H9 (cell line): ENCODE measurements around the gene CPXM2. TPM values are rescaled to one million over a fixed set of nuclear protein-coding genes. Genes with fewer than 3 reads are reported as not detected.

Source experiments
- DNase-seq: peaks from one replicate; pipeline ENCODE4 v3.0.0-alpha.2; 2017
- H2AFZ ChIP-seq: one replicate; pipeline ENCODE4 v1.6.1; 2013; ENCODE audit warnings: mild to moderate bottlenecking, low read length, control low read depth, moderate library complexity
- H2AK5ac ChIP-seq: 2 replicates; pipeline ENCODE4 v1.6.1; 2013; ENCODE audit warnings: low read length, control low read depth, mixed read lengths; ENCODE audit not compliant: insufficient read length
- H2BK120ac ChIP-seq: one replicate; pipeline ENCODE4 v1.6.1; 2013; ENCODE audit warnings: low read depth, mild to moderate bottlenecking, low read length, control low read depth, inconsistent platforms; ENCODE audit not compliant: poor library complexity, severe bottlenecking
- H2BK12ac ChIP-seq: 2 replicates; pipeline ENCODE4 v1.6.1; 2013; ENCODE audit warnings: low read length, control low read depth, mixed read lengths, low read depth; ENCODE audit not compliant: insufficient read length
- H2BK15ac ChIP-seq: 2 replicates; pipeline ENCODE4 v1.6.1; 2013; ENCODE audit warnings: low read depth, low read length, control low read depth
- H2BK20ac ChIP-seq: one replicate; pipeline ENCODE4 v1.6.1; 2013; ENCODE audit warnings: low read depth, mild to moderate bottlenecking, low read length, control low read depth, inconsistent platforms; ENCODE audit not compliant: poor library complexity, severe bottlenecking
- H2BK5ac ChIP-seq: 2 replicates; pipeline ENCODE4 v1.6.1; 2013; ENCODE audit warnings: low read length, control low read depth, mixed read lengths; ENCODE audit not compliant: insufficient read length
- H3K14ac ChIP-seq: 2 replicates; pipeline ENCODE4 v1.6.1; 2013; ENCODE audit warnings: low read length, control low read depth; ENCODE audit not compliant: insufficient read depth
- H3K18ac ChIP-seq: 2 replicates; pipeline ENCODE4 v1.6.1; 2013; ENCODE audit warnings: low read depth, mild to moderate bottlenecking, mixed read lengths, low read length, control low read depth; ENCODE audit not compliant: insufficient read length
- H3K23ac ChIP-seq: 2 replicates; pipeline ENCODE4 v1.6.1; 2013; ENCODE audit warnings: low read length, control low read depth, mixed read lengths, low read depth; ENCODE audit not compliant: insufficient read length
- H3K23me2 ChIP-seq: 2 replicates; pipeline ENCODE4 v1.6.1; 2013; ENCODE audit warnings: low read depth, mild to moderate bottlenecking, mixed read lengths, low read length, control low read depth; ENCODE audit not compliant: insufficient read length, poor library complexity, severe bottlenecking
- H3K27ac ChIP-seq: 2 replicates; pipeline ENCODE4 v1.5.1; 2013; ENCODE audit warnings: low read length, control low read depth, mixed read lengths, low read depth; ENCODE audit not compliant: insufficient read length
- H3K27me3 ChIP-seq: 2 replicates; pipeline ENCODE4 v1.6.1; 2013; ENCODE audit warnings: low read length, control low read depth, inconsistent platforms; ENCODE audit not compliant: insufficient read depth
- H3K4ac ChIP-seq: 2 replicates; pipeline ENCODE4 v1.6.1; 2013; ENCODE audit warnings: low read depth, mild to moderate bottlenecking, control low read depth, inconsistent platforms, low read length, moderate library complexity
- H3K4me1 ChIP-seq: 2 replicates; pipeline ENCODE4 v1.6.1; 2013; ENCODE audit warnings: low read length, control low read depth, inconsistent platforms; ENCODE audit not compliant: insufficient read depth
- H3K4me2 ChIP-seq: 2 replicates; pipeline ENCODE4 v1.6.1; 2013; ENCODE audit warnings: low read length, control low read depth, mixed read lengths; ENCODE audit not compliant: insufficient read length, insufficient read depth
- H3K56ac ChIP-seq: 2 replicates; pipeline ENCODE4 v1.6.1; 2013; ENCODE audit warnings: low read depth, mild to moderate bottlenecking, mixed read lengths, low read length, control low read depth; ENCODE audit not compliant: insufficient read length
- H3K79me1 ChIP-seq: 2 replicates; pipeline ENCODE4 v1.6.1; 2013; ENCODE audit warnings: low read depth, mild to moderate bottlenecking, moderate library complexity, low read length, control low read depth, inconsistent platforms; ENCODE audit not compliant: insufficient read depth, poor library complexity, severe bottlenecking
- H3K79me2 ChIP-seq: 2 replicates; pipeline ENCODE4 v1.6.1; 2013; ENCODE audit warnings: low read length, control low read depth, inconsistent platforms; ENCODE audit not compliant: insufficient read depth
- H3K9ac ChIP-seq: 2 replicates; pipeline ENCODE4 v1.6.1; 2013; ENCODE audit warnings: low read length, control low read depth, mixed read lengths; ENCODE audit not compliant: insufficient read length; ENCODE audit errors: extremely low read depth
- H3K9me3 ChIP-seq: one replicate; pipeline ENCODE4 v1.6.1; 2013; ENCODE audit warnings: low read depth, low read length, inconsistent platforms; ENCODE audit not compliant: control insufficient read depth
- H3T11ph ChIP-seq: one replicate; pipeline ENCODE4 v1.6.1; 2013; ENCODE audit warnings: mild to moderate bottlenecking, low read length, control low read depth, inconsistent platforms
- H4K20me1 ChIP-seq: one replicate; pipeline ENCODE4 v1.6.1; 2013; ENCODE audit not compliant: control insufficient read depth, insufficient read length, insufficient read depth
- H4K5ac ChIP-seq: 2 replicates; pipeline ENCODE4 v1.6.1; 2013; ENCODE audit warnings: low read depth, mild to moderate bottlenecking, mixed read lengths, low read length, control low read depth; ENCODE audit not compliant: insufficient read length
- H4K8ac ChIP-seq: replicated peaks from 2 replicates; pipeline ENCODE4 v1.6.1; 2013; ENCODE audit warnings: low read length, control low read depth, mixed read lengths, low read depth; ENCODE audit not compliant: insufficient read length
- H4K91ac ChIP-seq: 2 replicates; pipeline ENCODE4 v1.6.1; 2013; ENCODE audit warnings: low read depth, mild to moderate bottlenecking, moderate library complexity, mixed read lengths, low read length, control low read depth; ENCODE audit not compliant: insufficient read length
- H3K27ac Mint-ChIP-seq, 3 experiments: 2 replicates in 2 of 3; 3 replicates in 1 of 3; pipeline ENCODE4 v1.8.0; 2020 to 2021; ENCODE audit warnings: mixed read lengths in 3 of 3, mild to moderate bottlenecking in 1 of 3, moderate library complexity in 1 of 3
- H3K27me3 Mint-ChIP-seq: 2 replicates; pipeline ENCODE4 v1.8.0; 2021; ENCODE audit warnings: low read depth, mild to moderate bottlenecking, moderate library complexity, mixed read lengths
- H3K36me3 Mint-ChIP-seq, 3 experiments: 2 replicates in 2 of 3; 3 replicates in 1 of 3; pipeline ENCODE4 v1.8.0; 2020 to 2021; ENCODE audit warnings: low read depth in 3 of 3, mixed read lengths in 3 of 3; ENCODE audit not compliant: insufficient read depth in 1 of 3
- H3K4me1 Mint-ChIP-seq, 2 experiments: 2 replicates each; pipeline ENCODE4 v1.8.0; 2020; ENCODE audit warnings: mixed read lengths in 2 of 2
- H3K4me3 Mint-ChIP-seq, 2 experiments: 2 replicates in 1 of 2; 3 replicates in 1 of 2; pipeline ENCODE4 v1.8.0; 2020 to 2021; ENCODE audit warnings: mild to moderate bottlenecking in 2 of 2, mixed read lengths in 2 of 2, moderate library complexity in 1 of 2
- H3K9me3 Mint-ChIP-seq, 2 experiments: 2 replicates in 1 of 2; 3 replicates in 1 of 2; pipeline ENCODE4 v1.8.0; 2020; ENCODE audit warnings: mild to moderate bottlenecking in 2 of 2, mixed read lengths in 2 of 2, moderate library complexity in 1 of 2
- CTCF ChIP-seq: fragments of 200-600 bp; sonication (generic); conservative IDR thresholded peaks from 3 replicates; pipeline ENCODE4 v1.8.0; 2021; ENCODE audit warnings: antibody characterized with exemption, mild to moderate bottlenecking
- WGBS: extraction: QIAGEN DNeasy Blood & Tissue Kit; methylation state at CpG from one replicate; pipeline ENCODE4 v1.1.7; 2013; ENCODE audit warnings: missing lambda C conversion rate, low lambda C conversion rate, mixed read lengths; ENCODE audit not compliant: insufficient read length; ENCODE audit errors: extremely low coverage; 5-methylcytosine and 5-hydroxymethylcytosine counted together
- total RNA-seq: library from RNA; stranded (reverse); gene quantifications from 2 replicates; pipeline ENCODE4 v1.2.1, GENCODE V29; 2021

The CPXM2 gene
- total RNA-seq, 1 experiment from 2014 or later, result 1.7 TPM

- Histone ChIP-seq H2BK120ac (no peak overlapping the region), H3K9ac (no peak overlapping the region), H3K9me3 (no peaks in the 10 kb centered on the region), H3K79me1 (no peaks in the 10 kb centered on the region), H2BK5ac (no peak overlapping the region), H4K8ac (no peak overlapping the region), H3T11ph (no peak overlapping the region), H2AFZ (no peak overlapping the region), H2BK15ac (no peak overlapping the region), H3K56ac (no peak overlapping the region), H4K5ac (no peak overlapping the region), H3K4me2 (no peak overlapping the region), H3K23ac (no peak overlapping the region), H3K4me1 (no peaks in the 10 kb centered on the region), H3K18ac (no peak overlapping the region), H2BK12ac (no peak overlapping the region), H4K20me1 (no peaks in the 10 kb centered on the region), H3K4ac (no peak overlapping the region), H3K23me2 (no peaks in the 10 kb centered on the region), H4K91ac (no peak overlapping the region), H2BK20ac (no peak overlapping the region), H3K27me3 (no peaks in the 10 kb centered on the region), H3K79me2 (no peaks in the 10 kb centered on the region; the same call in 1 of the 2 replicates), H3K14ac (no peak overlapping the region), H2AK5ac (no peak overlapping the region), H3K27ac (no peak overlapping the region)
- no peak overlapping the region for H3K27ac Mint-ChIP-seq
- no peaks in the 10 kb centered on the region for H3K36me3 Mint-ChIP-seq
- no peak for TF ChIP-seq CTCF
- WGBS, result no CpG with 5 or more reads among the region's 6 CpGs
- no peak overlapping the region for H3K4me3 Mint-ChIP-seq
- peaks cover 7 to 13% of the 10 kb centered on the region in 2 experiments; a peak in 3 of 4 replicates for H3K4me1 Mint-ChIP-seq
- no peaks in the 10 kb centered on the region for H3K9me3 Mint-ChIP-seq
- DNase-seq, result no peak
- H3K27me3 Mint-ChIP-seq, result peaks cover 26% of the 10 kb centered on the region
Observed at GRCh38 chr10:123704812-123705211, 186.8 kb downstream of the CPXM2 start.
